Measurements from ENCODE around the gene FAP.

GRCh38 chr2:162152147-162152546 is 91.1 kb downstream of the FAP start, which contains the start of gene GCG:
- TF ChIP-seq POLR2A (IDR thresholded peaks at IDR 0.05; ENCODE audit: low read depth, low read length) (no peak), POLR2AphosphoS5 (IDR thresholded peaks at IDR 0.05; ENCODE audit: low read depth, low read length) (no peak), TAF1 (IDR thresholded peaks at IDR 0.05; ENCODE audit: borderline replicate concordance, low read depth, low read length) (no peak)

Measured in GM12892 (cell line).